Measurements from ENCODE around the gene SCRN3. TPM values are rescaled to one million over a fixed set of nuclear protein-coding genes. Genes with fewer than 3 reads are reported as not detected.

SCRN3 gene
- polyA plus RNA-seq, 2 of the 4 experiments (the other 2 are of a cell fraction): 24.4 to 28.5 TPM

- POLR2A ChIA-PET: no interaction called here
- H3K4me1 ChIP-seq: no peaks in the 10 kb centered on the region
- WGBS (ENCODE audit: missing lambda C conversion rate): 62% methylated on average over 2 of the region's 2 CpGs
- H3K9me3 ChIP-seq: no peaks in the 10 kb centered on the region
- TF ChIP-seq KDM5A (IDR thresholded peaks at IDR 0.05) (no peak), SMC3 (IDR thresholded peaks at IDR 0.05) (no peak), NPAS2 (CRISPR knock-in tag; IDR thresholded peaks at IDR 0.05; ENCODE audit: borderline replicate concordance) (no peak), MAFK (IDR thresholded peaks at IDR 0.05; ENCODE audit: partially characterized antibody) (no peak), ATOH8 (CRISPR knock-in tag; IDR thresholded peaks at IDR 0.05; ENCODE audit: low read depth) (no peak), CBX8 (IDR thresholded peaks at IDR 0.05) (no peak), CEBPB (IDR thresholded peaks at IDR 0.05) (no peak), FOSL2 (IDR thresholded peaks at IDR 0.05) (no peak), FOSL2 (CRISPR knock-in tag; IDR thresholded peaks at IDR 0.05) (no peak), RFX5 (IDR thresholded peaks at IDR 0.05) (no peak), JUNB (IDR thresholded peaks at IDR 0.05) (no peak), MAX (IDR thresholded peaks at IDR 0.05) (no peak)
- no peak overlapping the region for H3K27ac ChIP-seq
- ATAC-seq (no peak), DNase-seq (ENCODE audit: low read depth in 1 of 2, low spot score in 1 of 2) (no peak), FAIRE-seq (no peak)
- CTCF ChIA-PET: interaction anchor here (0.6 to 1.1 kb wide), 3 partner anchors 14 to 29 kb away, joined by 3 to 4 read pairs (median 3); no protein-coding TSS in a partner anchor
- H3K4me3 ChIP-seq: no peak overlapping the region
- no peak overlapping the region for H3K4me2 ChIP-seq
Observed at GRCh38 chr2:174376967-174377366, 18.6 kb upstream of the SCRN3 start.

GRCh38 chr2:174383796-174384195 lies 11.7 kb upstream of the SCRN3 start:
- Histone ChIP-seq H3K4me3 (no peak overlapping the region), H3K9me3 (no peaks in the 10 kb centered on the region), H3K27ac (no peak overlapping the region), H3K4me2 (no peak overlapping the region), H3K4me1 (no peaks in the 10 kb centered on the region)
- POLR2A ChIA-PET: interaction anchor here (0.6 to 0.7 kb wide), 3 partner anchors 12 to 54 kb away, joined by 3 read pairs; no protein-coding TSS in a partner anchor
- no peak for ATAC-seq
- CTCF ChIA-PET: interaction anchor here (0.5 kb wide), 1 partner anchor 15 kb away, joined by 3 read pairs; no protein-coding TSS in a partner anchor
- TF ChIP-seq POLR2AphosphoS2 (conservative IDR thresholded peaks at IDR 0.05; ENCODE audit: low read length) (no peak), FOSB (CRISPR knock-in tag; IDR thresholded peaks at IDR 0.05) (no peak), ELK1 (IDR thresholded peaks at IDR 0.05; ENCODE audit: low read depth, low read length) (no peak), HEYL (CRISPR knock-in tag; IDR thresholded peaks at IDR 0.05) (no peak), JUNB (IDR thresholded peaks at IDR 0.05) (no peak), RNF2 (IDR thresholded peaks at IDR 0.05; ENCODE audit: borderline replicate concordance, low read depth) (no peak), NR3C1 (IDR thresholded peaks at IDR 0.05) (no peak)
- whole genome bisulfite sequencing (ENCODE audit: missing lambda C conversion rate): 66% methylated on average over 1 of the region's 1 CpG
- FAIRE-seq: no peak
- DNase-seq (ENCODE audit: low read depth in 1 of 2, low spot score in 1 of 2): no peak

- ChIA-PET CTCF (no interaction called here), POLR2A (interaction anchor here (0.7 kb wide), 1 partner anchor 26 kb away, joined by 6 read pairs; no protein-coding TSS in a partner anchor)
- H3K4me3 ChIP-seq: no peak overlapping the region
- DNase-seq (ENCODE audit: low read depth in 1 of 2, low spot score in 1 of 2) (no peak), ATAC-seq (no peak), FAIRE-seq (no peak)
- no peak overlapping the region for H3K27ac ChIP-seq
- H3K9me3 ChIP-seq: no peaks in the 10 kb centered on the region
- WGBS (ENCODE audit: missing lambda C conversion rate): 87% methylated on average over 3 of the region's 3 CpGs
- no peak overlapping the region for H3K4me2 ChIP-seq
- no peaks in the 10 kb centered on the region for H3K4me1 ChIP-seq
- TF ChIP-seq FOXS1 (CRISPR knock-in tag; IDR thresholded peaks at IDR 0.05) (no peak), MYC (IDR thresholded peaks at IDR 0.05; ENCODE audit: borderline replicate concordance, low read length) (no peak), RARB (CRISPR knock-in tag; IDR thresholded peaks at IDR 0.05) (no peak), CTCF (IDR thresholded peaks at IDR 0.05) (no peak), JUNB (IDR thresholded peaks at IDR 0.05) (no peak), HES2 (IDR thresholded peaks at IDR 0.05) (no peak), HOXB13 (CRISPR knock-in tag; IDR thresholded peaks at IDR 0.05; ENCODE audit: low read depth) (no peak), ZC3H11A (IDR thresholded peaks at IDR 0.05) (no peak), BHLHE40 (IDR thresholded peaks at IDR 0.05; ENCODE audit: low read depth, low read length) (no peak), EHMT2 (IDR thresholded peaks at IDR 0.05; ENCODE audit: low read depth) (no peak), REST (IDR thresholded peaks at IDR 0.05) (no peak), HOXA7 (CRISPR knock-in tag; IDR thresholded peaks at IDR 0.05) (no peak), HOXB5 (CRISPR knock-in tag; IDR thresholded peaks at IDR 0.05) (no peak)
Observed at GRCh38 chr2:174385201-174385600, 10.3 kb upstream of the SCRN3 start.

All from A549 (cell line).